SK-MEL-5 (cell line): ENCODE measurements around the gene PIEZO2. TPM values are rescaled to one million over a fixed set of nuclear protein-coding genes. Genes with fewer than 3 reads are reported as not detected.

Source experiments
- DNase-seq: peaks from one replicate; pipeline ENCODE4 v3.0.0-alpha.2; 2016; ENCODE audit warnings: low read depth, low spot score
- in situ Hi-C: cut with HindIII; loops from 2 replicates; pipeline ENCODE4 v1.10.0; 2016; ENCODE audit warnings: low sequenced_read_pairs, high pct_unique_total_duplicates, low pct_unique_long_range_greater_than_20kb
- total RNA-seq: library from RNA; depleted of rRNA; stranded (reverse); fragments of >200 nt; shearing (Covaris generic); gene quantifications from 2 replicates; pipeline ENCODE4 v1.2.3, GENCODE V29; 2014

The PIEZO2 gene
- total RNA-seq, 1 experiment from 2014 or later = 0.61 TPM

DNA sequence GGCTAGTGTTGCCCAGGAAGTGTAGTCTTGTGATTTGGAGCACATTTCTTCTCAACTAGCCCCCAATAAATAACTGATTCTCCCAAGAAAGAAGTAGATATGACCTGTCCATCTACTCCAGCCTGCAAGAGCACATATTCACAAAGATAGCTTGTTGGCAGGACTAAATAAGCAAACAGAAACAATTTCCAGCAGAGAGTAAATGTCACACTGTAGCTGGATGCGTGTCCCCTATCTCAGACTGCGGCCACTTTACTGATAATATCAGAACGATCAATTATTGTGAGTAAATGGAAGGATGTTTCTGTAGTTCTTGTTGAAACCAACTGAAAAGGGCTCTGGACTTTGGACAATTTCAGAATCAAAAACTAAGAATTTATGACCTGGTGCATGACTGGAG is 97.9 kb downstream of the PIEZO2 start:
- in situ Hi-C loops = no loop called here

GRCh38 chr18:11050966-11051365 is 98.4 kb downstream of the PIEZO2 start:
- in situ Hi-C loops = no loop called here
- peak; percentile 69 for DNase-seq

More for the DNA sequence above, 97.9 kb downstream of the PIEZO2 start:
- no peak for DNase-seq

GRCh38 chr18:11047817-11048216 is 101.6 kb downstream of the PIEZO2 start:
- DNase-seq = no peak
- in situ Hi-C loops = no loop called here

DNA sequence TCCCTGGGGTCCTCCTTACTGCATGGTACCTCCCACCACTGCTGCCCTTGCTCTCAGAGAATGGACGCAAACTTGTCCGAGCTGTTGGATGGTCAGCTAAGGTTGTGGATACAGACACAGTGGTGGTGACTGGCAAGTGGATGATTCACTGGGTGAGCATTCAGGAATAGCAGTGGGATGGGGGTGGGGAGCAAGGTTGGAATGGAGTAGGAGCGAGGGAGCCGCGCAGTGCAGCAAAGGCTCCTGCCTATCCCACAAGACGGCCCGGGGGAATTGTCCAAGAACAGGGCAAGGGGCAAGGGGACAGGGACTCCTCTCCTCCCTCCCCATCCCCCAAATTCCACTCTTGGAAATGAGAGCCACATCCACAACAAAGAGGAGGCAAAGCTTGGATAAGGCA is 102.2 kb downstream of the PIEZO2 start:
- in situ Hi-C loops = no loop called here
- no peak for DNase-seq

GRCh38 chr18:11046140-11046539 is 103.2 kb downstream of the PIEZO2 start:
- DNase-seq = no peak
- in situ Hi-C loops = no loop called here

DNA sequence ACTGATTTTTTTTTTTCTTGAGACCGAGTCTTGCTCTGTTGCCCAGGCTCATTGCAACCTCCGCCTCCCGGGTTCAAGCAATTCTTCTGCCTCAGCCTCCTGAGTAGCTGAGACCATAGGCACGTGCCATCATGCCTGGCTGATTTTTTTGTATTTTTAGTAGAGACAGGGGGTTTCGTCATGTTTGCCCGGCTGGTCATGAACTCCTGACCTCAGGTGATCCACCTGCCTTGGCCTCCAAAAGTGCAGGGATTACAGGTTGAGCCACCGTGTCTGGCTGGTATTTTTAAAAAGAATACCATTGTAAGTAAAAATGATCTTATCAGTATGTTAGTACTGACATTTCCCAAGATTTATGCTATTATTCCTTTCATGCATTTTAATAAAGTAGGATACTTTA is 105.7 kb downstream of the PIEZO2 start:
- in situ Hi-C loops = no loop called here
- DNase-seq = no peak

GRCh38 chr18:11042247-11042646 is 107.1 kb downstream of the PIEZO2 start:
- DNase-seq = no peak
- in situ Hi-C loops = no loop called here

GRCh38 chr18:11040823-11041656 is 108.3 kb downstream of the PIEZO2 start:
- in situ Hi-C loops = no loop called here

GRCh38 chr18:11040359-11040758 is 109.0 kb downstream of the PIEZO2 start:
- in situ Hi-C loops = no loop called here
- no peak for DNase-seq

More at GRCh38 chr18:11040823-11041656, 108.3 kb downstream of the PIEZO2 start:
- peak; percentile 93 for DNase-seq

- in situ Hi-C loops = no loop called here
- no peak for DNase-seq
These were observed 111.7 kb downstream of the PIEZO2 start for GRCh38 chr18:11037533-11038240.

GRCh38 chr18:11035814-11036495 is 113.4 kb downstream of the PIEZO2 start:
- DNase-seq = no peak
- in situ Hi-C loops = no loop called here

- DNase-seq = no peak
- in situ Hi-C loops = no loop called here
These were observed 114.0 kb downstream of the PIEZO2 start for GRCh38 chr18:11035376-11035775.

- DNase-seq = no peak
- in situ Hi-C loops = no loop called here
These were observed 114.5 kb downstream of the PIEZO2 start for GRCh38 chr18:11034884-11035283.

- no peak for DNase-seq
- in situ Hi-C loops = no loop called here
These were observed 115.9 kb downstream of the PIEZO2 start for GRCh38 chr18:11033503-11033902.

GRCh38 chr18:11031966-11032365 is 117.4 kb downstream of the PIEZO2 start:
- DNase-seq = no peak
- in situ Hi-C loops = no loop called here

DNA sequence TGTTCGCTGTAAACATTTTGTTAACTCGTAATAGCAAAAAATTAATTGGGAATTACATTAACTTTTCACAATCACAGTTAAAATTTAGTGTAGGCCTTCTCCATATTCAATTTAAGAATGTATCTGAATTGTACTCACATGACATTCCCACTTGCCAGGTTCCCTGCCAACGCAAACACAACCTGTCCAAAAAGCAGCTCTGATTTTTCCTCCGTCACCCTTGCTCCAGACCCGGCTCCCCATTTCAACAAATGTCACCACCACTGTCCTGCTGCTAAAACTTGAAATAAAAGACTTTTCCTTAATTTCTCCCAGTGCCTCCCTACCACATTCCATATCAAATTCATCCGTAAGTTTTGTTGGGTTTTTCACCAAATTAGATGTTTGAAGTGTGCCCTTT is 120.3 kb downstream of the PIEZO2 start:
- in situ Hi-C loops = no loop called here
- no peak for DNase-seq

- no peak for DNase-seq
- in situ Hi-C loops = no loop called here
These were observed 121.5 kb downstream of the PIEZO2 start for GRCh38 chr18:11027862-11028261.

DNA sequence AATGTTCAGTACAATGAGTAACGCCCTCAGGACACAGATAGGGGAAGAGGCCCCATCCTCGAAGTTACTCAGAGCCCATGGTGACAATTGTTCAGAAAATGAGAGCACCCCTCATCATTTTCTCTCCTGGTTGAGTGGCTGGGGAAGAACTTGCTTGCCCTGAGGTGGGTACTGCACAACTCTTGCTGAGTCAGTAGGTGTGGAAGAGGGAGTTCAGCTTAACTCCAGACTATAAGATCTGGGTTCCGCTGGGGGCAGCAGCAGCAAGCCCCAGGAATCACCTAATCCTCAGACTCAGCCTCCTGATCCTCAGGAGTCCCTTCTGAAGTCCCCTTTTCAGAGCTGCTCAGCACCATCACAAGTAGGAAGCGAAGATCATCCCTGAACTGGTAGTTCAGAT is 123.7 kb downstream of the PIEZO2 start:
- no peak for DNase-seq
- in situ Hi-C loops = no loop called here
